Heart left ventricle (tissue), 13 donors: ENCODE measurements around the gene TNFSF4.

ENCODE experiments used
- POLR2A ChIP-seq, 2 donors: fragments of 450-650 bp; IDR thresholded peaks; one replicate each; pipeline ENCODE4 v1.6.1; 2017; ENCODE audit warnings: antibody characterized with exemption in 2 of 2, mild to moderate bottlenecking in 2 of 2, moderate library complexity in 2 of 2
- TF ChIP-seq, protein P1 (sequence below), 12 donors: fragments of 200-600 bp; sonication (generic) in 4 of 12; IDR thresholded peaks; one replicate each; pipeline versions ENCODE4 v1.5.0 to v1.8.0; 2018 to 2022; ENCODE audit warnings: antibody characterized with exemption in 12 of 12, mild to moderate bottlenecking in 5 of 12
- donor health status: ischemic (EF 13 %, LVEDD 7.1; RV severe dilation, severe dysfunction).
- donor health status: DM: no; HTN: yes; CAD: no.
- donor health status: DM: no; HTN: no; CAD: no.
- donor health status: ischemic (EF 25% LVEDD 6.9; RV normal size, moderate dysfunction).
- donor health status: ischemic (EF 25% LVEDD 5.7; RV mildly dilated, moderate dysfunction).
- donor health status: ischemic (EF 35%, LVEDD 5.7; RV mildly dilated, moderate dysfunction).
- donor health status: nonischemic (EF 11% LVEDD 7.7; RV severe dilation, severe dysfunction).
- donor health status: DM: yes; HTN: yes; CAD: no.
- donor health status: PGD.
- donor health status: ischemic (EF 29% LVEDD 5.4; RV normal size, mild dysfunction).
- donor health status: nonischemic (EF 23%, LVEDD 6.1; RV moderate dilation, normal function).

DNA sequence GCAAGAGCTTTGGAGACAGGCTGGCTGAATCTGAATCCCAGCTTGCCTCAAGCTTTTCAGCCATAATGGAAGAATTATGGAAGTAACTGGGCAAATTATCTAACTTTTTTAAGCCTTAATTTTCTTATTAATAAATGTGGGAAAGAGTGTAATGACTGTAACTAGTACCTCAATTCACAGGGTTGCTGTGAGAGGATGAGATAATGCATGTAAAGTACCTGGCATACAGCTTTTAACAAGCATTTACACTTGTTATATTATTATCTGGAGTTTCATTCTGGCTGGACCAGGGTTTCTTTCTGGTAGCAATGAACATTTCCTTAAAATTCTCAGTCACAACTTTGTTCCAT, 15.9 kb upstream of the TNFSF4 start:
- no peak for TF ChIP-seq POLR2A (IDR thresholded peaks at IDR 0.05)
- TF ChIP-seq, protein P1, sequence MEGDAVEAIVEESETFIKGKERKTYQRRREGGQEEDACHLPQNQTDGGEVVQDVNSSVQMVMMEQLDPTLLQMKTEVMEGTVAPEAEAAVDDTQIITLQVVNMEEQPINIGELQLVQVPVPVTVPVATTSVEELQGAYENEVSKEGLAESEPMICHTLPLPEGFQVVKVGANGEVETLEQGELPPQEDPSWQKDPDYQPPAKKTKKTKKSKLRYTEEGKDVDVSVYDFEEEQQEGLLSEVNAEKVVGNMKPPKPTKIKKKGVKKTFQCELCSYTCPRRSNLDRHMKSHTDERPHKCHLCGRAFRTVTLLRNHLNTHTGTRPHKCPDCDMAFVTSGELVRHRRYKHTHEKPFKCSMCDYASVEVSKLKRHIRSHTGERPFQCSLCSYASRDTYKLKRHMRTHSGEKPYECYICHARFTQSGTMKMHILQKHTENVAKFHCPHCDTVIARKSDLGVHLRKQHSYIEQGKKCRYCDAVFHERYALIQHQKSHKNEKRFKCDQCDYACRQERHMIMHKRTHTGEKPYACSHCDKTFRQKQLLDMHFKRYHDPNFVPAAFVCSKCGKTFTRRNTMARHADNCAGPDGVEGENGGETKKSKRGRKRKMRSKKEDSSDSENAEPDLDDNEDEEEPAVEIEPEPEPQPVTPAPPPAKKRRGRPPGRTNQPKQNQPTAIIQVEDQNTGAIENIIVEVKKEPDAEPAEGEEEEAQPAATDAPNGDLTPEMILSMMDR (IDR thresholded peaks at IDR 0.05) = no peak
